GM19351 (cell line): Measurements from ENCODE around the gene HIBADH.

Source experiments
- ATAC-seq: cut with Tn5 transposase; IDR thresholded peaks from one replicate; pipeline ENCODE4 v1.9.1; 2021; ENCODE audit warnings: mild to moderate bottlenecking, moderate library complexity; ENCODE audit not compliant: unreplicated experiment

The HIBADH gene

GRCh38 chr7:27551803-27552400 lies 110.8 kb downstream of the HIBADH start:
- ATAC-seq = no peak

- no peak for ATAC-seq
Measured at GRCh38 chr7:27549606-27550005, 113.1 kb downstream of the HIBADH start.

- no peak for ATAC-seq
Measured at GRCh38 chr7:27548304-27548703, 114.4 kb downstream of the HIBADH start.

GRCh38 chr7:27547401-27547800 lies 115.3 kb downstream of the HIBADH start:
- ATAC-seq = no peak

- no peak for ATAC-seq
Measured at GRCh38 chr7:27546610-27547009, 116.1 kb downstream of the HIBADH start.

GRCh38 chr7:27535795-27536194 lies 126.9 kb downstream of the HIBADH start:
- no peak for ATAC-seq

GRCh38 chr7:27533652-27534081 lies 129.0 kb downstream of the HIBADH start:
- ATAC-seq = no peak

- no peak for ATAC-seq
Measured at GRCh38 chr7:27532314-27532713, 130.4 kb downstream of the HIBADH start.

GRCh38 chr7:27527348-27527714 lies 135.4 kb downstream of the HIBADH start:
- ATAC-seq = no peak

- no peak for ATAC-seq
Measured at GRCh38 chr7:27526611-27527347, 135.9 kb downstream of the HIBADH start.

GRCh38 chr7:27526131-27526530 lies 136.6 kb downstream of the HIBADH start:
- ATAC-seq = no peak

GRCh38 chr7:27523321-27523720 lies 139.4 kb downstream of the HIBADH start:
- no peak for ATAC-seq

- ATAC-seq = no peak
Measured at GRCh38 chr7:27522566-27522965, 140.1 kb downstream of the HIBADH start.

GRCh38 chr7:27520815-27521790 lies 141.6 kb downstream of the HIBADH start:
- no peak for ATAC-seq

- ATAC-seq = no peak
Measured at GRCh38 chr7:27519793-27520469, 142.8 kb downstream of the HIBADH start.

- ATAC-seq = no peak
Measured at GRCh38 chr7:27518561-27519350, 143.9 kb downstream of the HIBADH start.

- no peak for ATAC-seq
Measured at GRCh38 chr7:27516421-27516820, 146.3 kb downstream of the HIBADH start.

- ATAC-seq = no peak
Measured at GRCh38 chr7:27515933-27516332, 146.8 kb downstream of the HIBADH start.

- no peak for ATAC-seq
Measured at GRCh38 chr7:27514861-27515260, 147.8 kb downstream of the HIBADH start.

- no peak for ATAC-seq
Measured at GRCh38 chr7:27513885-27514284, 148.8 kb downstream of the HIBADH start.
